ENCODE data around the gene PDE1A. TPM values are rescaled to one million over a fixed set of nuclear protein-coding genes. Genes with fewer than 3 reads are reported as not detected.

PDE1A gene
- total RNA-seq, 1 experiment from 2014 or later = not detected

GRCh38 chr2:182240862-182241371 lies 185.9 kb downstream of the PDE1A start:
- no TSS peak for BruUV-seq (replicated peaks)
- ATAC-seq = no peak
- H3F3A ChIP-seq (ENCODE audit: low read length, unreplicated experiment) = no peaks in the 10 kb centered on the region
- H3K79me2 ChIP-seq (ENCODE audit: low read length) = no peaks in the 10 kb centered on the region
- POLR2A ChIA-PET (ENCODE audit: unreplicated experiment) = no interaction called here
- no peaks in the 10 kb centered on the region for H3K9me3 ChIP-seq (ENCODE audit: low read length)
- CTCF ChIA-PET = interaction anchor here (0.7 kb wide), 2 partner anchors 408 to 461 kb away, joined by 3 to 6 read pairs; no protein-coding TSS in a partner anchor
- H3K4me3 ChIP-seq (ENCODE audit: low read length) = no peak overlapping the region
- TF ChIP-seq CTCF (conservative IDR thresholded peaks at IDR 0.05; ENCODE audit: low read depth, low read length) = peak; percentile 71
- no peak for TF ChIP-seq EZH2phosphoT487 (IDR thresholded peaks at IDR 0.05; ENCODE audit: borderline replicate concordance, low read length)
- peak; percentile 43 for DNase-seq
- H3K9me2 ChIP-seq (replicated peaks; ENCODE audit: low read length) = no peaks in the 10 kb centered on the region
- H4K20me1 ChIP-seq (ENCODE audit: low read length) = no peaks in the 10 kb centered on the region
- H3K27me3 ChIP-seq (ENCODE audit: low read length) = no peaks in the 10 kb centered on the region
- peaks cover 9% of the 10 kb centered on the region for H3K4me1 ChIP-seq (ENCODE audit: insufficient read depth, low read length)
- no peaks in the 10 kb centered on the region for H3K36me3 ChIP-seq (ENCODE audit: low read depth, low read length)
- no peak overlapping the region for H2AFZ ChIP-seq (ENCODE audit: low read length)
- no peak overlapping the region for H3K9ac ChIP-seq (ENCODE audit: low read length)
- no peak overlapping the region for H3K27ac ChIP-seq (ENCODE audit: low read length)
- intact Hi-C loops (cut with micrococcal nuclease) = loop anchor here (2.0 kb wide), 1 partner anchor 410 kb away; no protein-coding TSS in a partner anchor
- H3K4me2 ChIP-seq (ENCODE audit: low read length) = no peak overlapping the region

GRCh38 chr2:182230561-182230960 lies 196.3 kb downstream of the PDE1A start:
- no peaks in the 10 kb centered on the region for H3K9me2 ChIP-seq (replicated peaks; ENCODE audit: low read length)
- no peaks in the 10 kb centered on the region for H3F3A ChIP-seq (ENCODE audit: low read length, unreplicated experiment)
- H3K4me2 ChIP-seq (ENCODE audit: low read length) = no peak overlapping the region
- no peak overlapping the region for H3K9ac ChIP-seq (ENCODE audit: low read length)
- no peaks in the 10 kb centered on the region for H3K27me3 ChIP-seq (ENCODE audit: low read length)
- peak; percentile 3 for DNase-seq
- H2AFZ ChIP-seq (ENCODE audit: low read length) = no peak overlapping the region
- no peaks in the 10 kb centered on the region for H3K4me1 ChIP-seq (ENCODE audit: insufficient read depth, low read length)
- no peak for ATAC-seq
- intact Hi-C loops (cut with micrococcal nuclease) = no loop called here
- BruUV-seq (replicated peaks) = no TSS peak
- no peak for TF ChIP-seq EZH2 (IDR thresholded peaks at IDR 0.05; ENCODE audit: low read length, unreplicated experiment)
- no peak for TF ChIP-seq CTCF (conservative IDR thresholded peaks at IDR 0.05; ENCODE audit: low read depth, low read length)
- TF ChIP-seq EZH2phosphoT487 (IDR thresholded peaks at IDR 0.05; ENCODE audit: borderline replicate concordance, low read length) = no peak
- H4K20me1 ChIP-seq (ENCODE audit: low read length) = no peaks in the 10 kb centered on the region
- no peak overlapping the region for H3K4me3 ChIP-seq (ENCODE audit: low read length)
- H3K27ac ChIP-seq (ENCODE audit: low read length) = no peak overlapping the region
- ChIA-PET CTCF (interaction anchor here (0.5 kb wide), 1 partner anchor 20 kb away, joined by 3 read pairs; no protein-coding TSS in a partner anchor), POLR2A (ENCODE audit: unreplicated experiment) (interaction anchor here (0.5 to 0.8 kb wide), 3 partner anchors 205 to 322 kb away, joined by 4 to 6 read pairs (median 4); no protein-coding TSS in a partner anchor)
- no peaks in the 10 kb centered on the region for H3K36me3 ChIP-seq (ENCODE audit: low read depth, low read length)
- H3K9me3 ChIP-seq (ENCODE audit: low read length) = no peaks in the 10 kb centered on the region
- H3K79me2 ChIP-seq (ENCODE audit: low read length) = no peaks in the 10 kb centered on the region

GRCh38 chr2:182229297-182229696 lies 197.5 kb downstream of the PDE1A start:
- CTCF ChIA-PET = no interaction called here
- ATAC-seq (peak; percentile 67), DNase-seq (peak; percentile 36)
- H3K27me3 ChIP-seq (ENCODE audit: low read length) = 0 out of 2 replicates have a peak, but pooled peaks cover 5% of the 10 kb centered on the region
- H3K9ac ChIP-seq (ENCODE audit: low read length) = no peak overlapping the region
- no peaks in the 10 kb centered on the region for H3K9me3 ChIP-seq (ENCODE audit: low read length)
- H3K9me2 ChIP-seq (replicated peaks; ENCODE audit: low read length) = no peaks in the 10 kb centered on the region
- no peaks in the 10 kb centered on the region for H3K36me3 ChIP-seq (ENCODE audit: low read depth, low read length)
- no peaks in the 10 kb centered on the region for H3K79me2 ChIP-seq (ENCODE audit: low read length)
- no peaks in the 10 kb centered on the region for H4K20me1 ChIP-seq (ENCODE audit: low read length)
- BruUV-seq (replicated peaks) = no TSS peak
- H2AFZ ChIP-seq (ENCODE audit: low read length) = no peak overlapping the region
- H3K27ac ChIP-seq (ENCODE audit: low read length) = peak overlapping the region; percentile 67
- intact Hi-C loops (cut with micrococcal nuclease) = no loop called here
- no peaks in the 10 kb centered on the region for H3F3A ChIP-seq (ENCODE audit: low read length, unreplicated experiment)
- POLR2A ChIA-PET (ENCODE audit: unreplicated experiment) = no interaction called here
- TF ChIP-seq CTCF (conservative IDR thresholded peaks at IDR 0.05; ENCODE audit: low read depth, low read length) (no peak), EZH2 (IDR thresholded peaks at IDR 0.05; ENCODE audit: low read length, unreplicated experiment) (no peak), EZH2phosphoT487 (IDR thresholded peaks at IDR 0.05; ENCODE audit: borderline replicate concordance, low read length) (no peak)
- H3K4me1 ChIP-seq (ENCODE audit: insufficient read depth, low read length) = no peaks in the 10 kb centered on the region
- no peak overlapping the region for H3K4me3 ChIP-seq (ENCODE audit: low read length)
- H3K4me2 ChIP-seq (ENCODE audit: low read length) = 0 out of 2 replicates have a peak overlapping the region, but pooled peaks have one; percentile 15

Data from PC-3 (cell line).